ENCODE data around the gene MAP4K4.

GRCh38 chr2:101779656-101780055 is 82.1 kb downstream of the MAP4K4 start:
- TF ChIP-seq POLR2A (IDR thresholded peaks at IDR 0.05; ENCODE audit: low read length) (no peak), GATA1 (IDR thresholded peaks at IDR 0.05; ENCODE audit: low read depth, low read length) (no peak)

Data from erythroblast (primary cell).